HG02973 (cell line): Measurements from ENCODE around the gene PRSS56.
"Not testable (repeated sequence)": the region's sequence is repeated elsewhere in the genome, so short reads cannot be mapped to it uniquely, and the experiment has no call there.

ENCODE experiments used
- ATAC-seq: cut with Tn5 transposase; IDR thresholded peaks from one replicate; pipeline ENCODE4 v1.9.1; 2021; ENCODE audit warnings: moderate library complexity; ENCODE audit not compliant: unreplicated experiment

The PRSS56 gene

GRCh38 chr2:232568161-232568560 is 48.0 kb downstream of the PRSS56 start:
- ATAC-seq = no peak

- ATAC-seq = no peak
Measured at GRCh38 chr2:232569541-232569940, 49.4 kb downstream of the PRSS56 start.

- not testable (repeated sequence) for ATAC-seq
Measured at GRCh38 chr2:232570481-232570880, 50.3 kb downstream of the PRSS56 start.

- no peak for ATAC-seq
Measured at GRCh38 chr2:232571026-232571474, 50.9 kb downstream of the PRSS56 start.

GRCh38 chr2:232573042-232573441 is 52.9 kb downstream of the PRSS56 start:
- no peak for ATAC-seq

GRCh38 chr2:232573771-232574435 is 53.7 kb downstream of the PRSS56 start:
- ATAC-seq = no peak

GRCh38 chr2:232574674-232575403 is 54.7 kb downstream of the PRSS56 start:
- no peak for ATAC-seq
